GM19438 (cell line): ENCODE results near the gene RNASEH2B.

Experiments
- ATAC-seq: cut with Tn5 transposase; IDR thresholded peaks from one replicate; pipeline ENCODE4 v1.9.1; 2021; ENCODE audit warnings: low read depth; ENCODE audit not compliant: unreplicated experiment

RNASEH2B gene

GRCh38 chr13:50934735-50935435 lies 25.3 kb downstream of the RNASEH2B start:
- ATAC-seq = no peak

- ATAC-seq = no peak
Observed at GRCh38 chr13:50936679-50937078, 27.1 kb downstream of the RNASEH2B start.

DNA sequence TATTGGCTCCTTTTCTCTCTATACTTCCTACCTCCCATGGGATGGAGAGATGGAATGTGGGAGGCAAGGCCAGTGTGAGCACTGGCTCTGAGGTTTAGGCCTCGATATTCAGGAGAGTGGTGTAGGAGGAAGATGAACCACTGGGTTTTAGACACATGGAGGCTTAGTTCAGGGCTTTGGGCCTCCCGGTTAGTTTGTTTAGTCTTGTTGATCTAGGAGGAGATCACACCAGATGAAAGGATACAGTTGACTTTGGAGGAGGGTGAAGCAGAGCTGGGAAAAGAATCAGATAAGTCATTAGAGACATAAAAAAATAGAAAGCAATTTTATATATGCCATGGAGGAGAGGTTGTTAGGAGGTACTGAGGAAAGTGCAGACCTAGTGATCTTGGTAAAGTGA lies 30.9 kb downstream of the RNASEH2B start:
- ATAC-seq = no peak

- no peak for ATAC-seq
Observed at GRCh38 chr13:50941146-50941545, 31.6 kb downstream of the RNASEH2B start.

GRCh38 chr13:50942630-50943311 lies 33.2 kb downstream of the RNASEH2B start:
- no peak for ATAC-seq

DNA sequence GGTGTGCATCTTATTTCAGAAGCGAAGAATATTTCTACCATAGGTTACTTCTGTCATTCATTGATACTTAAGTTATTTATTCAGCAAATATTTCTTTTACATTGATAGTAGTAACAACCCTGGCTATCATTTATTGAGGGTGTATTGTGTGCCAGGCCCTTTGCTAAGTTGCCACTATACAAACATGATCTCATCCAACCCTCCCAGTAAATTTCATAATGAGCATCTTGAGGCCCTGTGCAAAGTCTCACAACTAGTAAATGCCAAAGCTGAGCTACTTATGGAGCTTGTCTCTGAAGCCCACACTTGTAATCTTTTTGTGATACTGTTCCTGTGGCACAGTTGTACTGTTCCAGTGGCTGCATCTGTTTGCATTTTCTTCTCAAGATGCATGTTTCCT lies 36.1 kb downstream of the RNASEH2B start:
- no peak for ATAC-seq

DNA sequence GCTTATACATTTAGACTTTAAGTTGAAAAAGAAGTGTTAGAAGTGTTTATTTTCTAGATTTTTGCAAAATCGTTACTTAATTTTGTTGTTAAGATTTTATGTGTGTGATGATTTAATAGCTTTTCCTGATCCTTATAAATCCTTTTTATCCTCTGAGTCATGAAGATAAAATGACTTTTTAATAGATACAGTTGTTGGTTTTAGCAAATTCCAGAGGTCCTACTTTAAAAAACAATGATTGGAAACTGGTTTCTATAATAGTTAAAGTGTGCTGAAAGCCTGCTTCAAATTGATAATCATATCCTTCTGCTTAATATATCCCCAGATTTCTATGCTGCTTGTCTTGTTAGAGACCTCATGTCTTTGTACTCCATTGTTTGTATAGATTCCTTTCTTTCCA lies 39.0 kb downstream of the RNASEH2B start:
- ATAC-seq = no peak

GRCh38 chr13:50950849-50951248 lies 41.3 kb downstream of the RNASEH2B start:
- ATAC-seq = no peak

- ATAC-seq = no peak
Observed at GRCh38 chr13:50951366-50951765, 41.8 kb downstream of the RNASEH2B start.

GRCh38 chr13:50955241-50955640 lies 45.6 kb downstream of the RNASEH2B start:
- ATAC-seq = no peak

DNA sequence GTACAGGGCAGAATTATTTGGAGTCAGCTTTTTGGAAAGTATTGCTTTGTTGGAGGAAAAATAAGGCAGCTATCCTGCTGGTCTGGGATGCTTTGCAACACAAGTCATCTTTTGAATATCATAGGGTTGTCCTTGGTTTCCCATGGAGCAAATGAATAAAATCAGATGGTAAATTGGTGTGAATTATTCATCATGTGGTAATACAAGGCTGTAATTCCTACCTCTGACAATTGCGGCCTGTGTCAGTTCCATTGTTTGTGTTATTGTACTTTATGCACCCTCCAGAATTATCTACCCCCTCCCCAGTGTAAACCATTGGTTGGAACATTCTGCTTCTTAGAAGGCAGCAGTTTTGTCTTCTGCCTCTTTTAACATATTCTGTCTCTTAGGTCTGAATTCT lies 46.2 kb downstream of the RNASEH2B start:
- no peak for ATAC-seq

GRCh38 chr13:50957620-50958019 lies 48.0 kb downstream of the RNASEH2B start:
- ATAC-seq = no peak

GRCh38 chr13:50969691-50970090 lies 60.1 kb downstream of the RNASEH2B start:
- ATAC-seq = no peak

- no peak for ATAC-seq
Observed at GRCh38 chr13:50970956-50971355, 61.4 kb downstream of the RNASEH2B start.

DNA sequence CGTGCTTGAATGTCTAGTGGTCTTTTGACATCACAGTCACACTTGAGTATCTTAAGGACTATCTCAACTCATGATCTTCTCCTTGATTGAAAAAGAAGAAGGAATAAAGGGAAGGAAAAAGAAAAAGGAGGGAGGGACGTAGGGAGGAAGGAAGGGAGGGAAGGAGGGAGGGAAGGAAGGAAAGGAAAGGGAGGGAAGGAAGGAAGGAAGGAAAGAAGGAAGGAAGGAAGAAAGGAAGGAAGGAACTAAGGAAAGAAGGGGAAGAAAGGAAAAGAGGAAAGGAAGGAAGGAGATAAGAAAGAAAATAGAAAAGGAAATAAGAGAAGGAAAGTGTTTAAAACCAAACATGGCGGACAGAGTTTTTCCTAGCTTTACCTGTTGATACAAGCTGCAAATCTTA lies 64.7 kb downstream of the RNASEH2B start:
- ATAC-seq = no peak

- no peak for ATAC-seq
Observed at GRCh38 chr13:50979187-50979586, 69.6 kb downstream of the RNASEH2B start.

DNA sequence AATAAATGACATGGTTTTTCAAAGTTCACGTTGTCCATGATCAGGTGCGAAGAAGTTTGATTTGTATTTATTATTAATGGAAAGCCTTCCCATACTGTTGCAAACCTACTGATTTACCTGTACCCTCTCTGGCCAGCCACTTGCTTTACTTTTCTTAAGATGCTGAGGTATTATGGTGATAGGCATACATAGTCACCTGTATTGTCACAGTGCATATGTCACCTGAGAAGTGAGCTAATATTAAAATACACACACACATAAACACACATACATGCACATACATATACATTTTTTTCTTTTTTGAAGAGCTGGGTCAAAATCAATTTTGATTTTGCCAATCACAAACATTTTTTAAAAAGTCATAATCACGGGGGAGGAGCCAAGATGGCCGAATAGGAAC lies 72.1 kb downstream of the RNASEH2B start:
- ATAC-seq = no peak

DNA sequence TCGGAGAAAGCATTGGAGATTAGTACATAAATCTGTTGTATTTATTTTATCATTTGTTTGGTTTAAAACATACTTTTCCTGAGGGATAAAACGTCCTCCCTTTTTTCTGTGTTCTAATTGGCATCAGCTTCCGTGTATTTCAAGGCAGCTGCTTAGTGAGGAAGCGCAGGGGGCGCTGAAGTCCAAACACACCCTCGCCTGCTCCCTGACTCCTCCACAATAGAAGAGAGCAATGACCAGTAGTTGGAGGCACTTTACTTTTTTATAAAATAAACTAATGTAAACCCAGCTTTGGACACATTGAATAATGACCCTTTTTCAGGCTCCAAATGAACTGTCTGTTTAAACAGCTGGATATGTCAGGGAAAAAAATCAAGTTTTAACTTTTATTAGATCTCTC lies 79.9 kb downstream of the RNASEH2B start:
- ATAC-seq = no peak

DNA sequence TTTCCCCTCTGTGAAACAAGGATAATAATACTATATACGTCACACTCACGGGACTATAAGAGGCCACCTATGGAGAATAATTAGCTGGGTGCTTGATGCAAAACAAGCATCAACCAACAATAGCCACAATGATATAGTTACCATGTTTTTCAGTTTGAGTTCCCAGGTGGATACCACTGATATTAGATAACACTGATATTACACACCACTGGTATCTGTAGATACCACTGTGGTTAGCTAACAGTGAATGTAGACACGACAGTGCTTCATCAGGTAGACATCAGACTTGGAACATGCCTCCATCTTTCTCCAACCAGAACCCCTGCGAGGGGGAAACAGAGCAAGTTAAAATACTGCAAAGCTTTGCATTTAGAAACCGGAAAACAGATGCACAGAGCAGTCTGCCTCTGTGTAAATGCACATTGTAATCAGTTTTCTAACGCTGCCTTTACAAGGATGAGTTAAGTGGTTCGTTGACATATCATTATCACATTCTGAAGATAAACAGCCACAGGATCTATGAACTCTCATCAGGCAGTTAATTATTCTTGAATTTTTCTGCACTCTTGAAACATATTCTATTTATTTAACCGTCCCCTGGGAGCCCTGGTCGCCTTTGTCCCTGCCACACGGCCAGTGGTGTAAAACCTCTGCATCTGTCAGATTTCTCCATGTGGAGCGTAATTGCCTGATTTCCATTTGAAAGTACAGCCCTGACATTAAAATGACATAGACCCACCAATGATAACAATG lies 80.7 kb downstream of the RNASEH2B start:
- no peak for ATAC-seq

- ATAC-seq = no peak
Observed at GRCh38 chr13:50990818-50991506, 81.4 kb downstream of the RNASEH2B start.
